Mesodermal cell (in vitro differentiated cells): ENCODE measurements around the gene IDH2.

Experiments used
- H3K27ac ChIP-seq: 2 replicates; pipeline ENCODE4 v1.7.0; 2013; ENCODE audit warnings: mild to moderate bottlenecking, low read depth, low read length, moderate library complexity; ENCODE audit not compliant: severe bottlenecking
- H3K36me3 ChIP-seq: 2 replicates; pipeline ENCODE4 v1.7.1; 2013; ENCODE audit warnings: mild to moderate bottlenecking, low read length, moderate library complexity; ENCODE audit not compliant: control insufficient read depth, insufficient read depth
- H3K4me1 ChIP-seq: one replicate; pipeline ENCODE4 v1.7.1; 2013; ENCODE audit warnings: mild to moderate bottlenecking, low read length; ENCODE audit not compliant: insufficient read depth, control insufficient read depth, poor library complexity, severe bottlenecking
- H3K4me3 ChIP-seq: 2 replicates; pipeline ENCODE4 v1.7.0; 2013; ENCODE audit warnings: low read length, control low read depth, mild to moderate bottlenecking; ENCODE audit not compliant: insufficient read depth, poor library complexity, severe bottlenecking; ENCODE audit errors: extremely low read depth
- H3K9me3 ChIP-seq: 2 replicates; pipeline ENCODE4 v1.7.1; 2013; ENCODE audit warnings: mild to moderate bottlenecking, low read length, moderate library complexity; ENCODE audit not compliant: control insufficient read depth
- WGBS, 2 experiments: methylation state at CpG; one replicate each; pipeline ENCODE4 v1.1.5; 2013; ENCODE audit warnings: missing lambda C conversion rate in 2 of 2; ENCODE audit not compliant: insufficient coverage in 2 of 2; 5-methylcytosine and 5-hydroxymethylcytosine counted together

Gene IDH2

GRCh38 chr15:90138071-90138833 is 36.0 kb upstream of the IDH2 start:
- H3K27ac ChIP-seq = no peak overlapping the region
- peaks cover 13% of the 10 kb centered on the region for H3K4me1 ChIP-seq
- no peaks in the 10 kb centered on the region for H3K9me3 ChIP-seq
- 91 to 96% methylated on average over 8 of the region's 11 CpGs for WGBS, 2 experiments
- H3K36me3 ChIP-seq = no peaks in the 10 kb centered on the region
- no peak overlapping the region for H3K4me3 ChIP-seq

- WGBS, 2 experiments = 60 to 84% methylated on average over 2 to 5 of the region's 5 CpGs
- H3K36me3 ChIP-seq = no peaks in the 10 kb centered on the region
- no peaks in the 10 kb centered on the region for H3K9me3 ChIP-seq
- no peak overlapping the region for H3K4me3 ChIP-seq
- H3K27ac ChIP-seq = no peak overlapping the region
- H3K4me1 ChIP-seq = no peaks in the 10 kb centered on the region
These were observed 30.2 kb upstream of the IDH2 start for GRCh38 chr15:90132437-90132836.

DNA sequence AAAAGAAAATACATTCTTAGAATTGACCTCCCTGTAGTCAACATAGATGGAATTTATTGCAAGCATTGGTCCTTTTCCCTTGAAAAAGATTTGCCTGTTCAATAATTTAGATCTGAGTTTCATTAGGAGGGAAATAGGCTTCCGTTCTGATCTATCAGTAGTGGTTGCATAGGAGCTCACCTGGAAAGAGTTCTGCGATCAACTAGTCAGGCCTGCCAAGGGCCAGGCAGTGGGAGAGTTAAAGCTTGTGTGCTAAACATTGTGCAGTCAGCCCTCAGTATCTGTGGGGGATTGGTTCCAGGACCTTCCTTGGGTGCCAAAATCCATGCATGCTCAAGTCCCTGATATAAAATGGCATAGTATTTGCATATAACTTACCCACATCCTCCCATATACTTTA is 29.6 kb upstream of the IDH2 start:
- no peaks in the 10 kb centered on the region for H3K9me3 ChIP-seq
- H3K4me1 ChIP-seq = peaks cover 3% of the 10 kb centered on the region
- WGBS, 2 experiments = 100% methylated on average over 1 to 2 of the region's 2 CpGs
- no peaks in the 10 kb centered on the region for H3K36me3 ChIP-seq
- H3K27ac ChIP-seq = no peak overlapping the region
- H3K4me3 ChIP-seq = no peak overlapping the region

DNA sequence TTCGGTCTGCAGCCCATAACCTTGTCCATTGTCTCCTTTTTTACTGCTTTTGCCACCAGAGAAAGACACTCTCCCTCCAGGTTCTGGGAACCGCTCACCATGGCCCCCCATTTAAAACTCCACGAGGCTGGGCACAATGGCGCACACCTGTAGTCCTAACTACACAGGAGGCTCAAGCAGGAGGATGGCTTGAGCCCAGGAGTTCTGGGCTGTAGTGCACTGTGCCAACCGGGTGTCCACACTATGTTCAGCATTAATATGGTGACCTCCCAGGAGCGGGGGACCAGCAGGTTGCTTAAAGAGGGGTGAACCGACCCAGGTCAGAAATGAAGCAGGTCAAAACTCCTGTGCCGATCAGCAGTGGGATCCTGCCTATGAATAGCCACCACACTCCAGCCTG is 28.0 kb upstream of the IDH2 start:
- Histone ChIP-seq H3K4me1 (peaks cover 12% of the 10 kb centered on the region), H3K4me3 (no peak overlapping the region), H3K27ac (no peak overlapping the region), H3K36me3 (no peaks in the 10 kb centered on the region), H3K9me3 (no peaks in the 10 kb centered on the region)
- 90 to 98% methylated on average over 5 to 7 of the region's 8 CpGs for whole genome bisulfite sequencing, 2 experiments

DNA sequence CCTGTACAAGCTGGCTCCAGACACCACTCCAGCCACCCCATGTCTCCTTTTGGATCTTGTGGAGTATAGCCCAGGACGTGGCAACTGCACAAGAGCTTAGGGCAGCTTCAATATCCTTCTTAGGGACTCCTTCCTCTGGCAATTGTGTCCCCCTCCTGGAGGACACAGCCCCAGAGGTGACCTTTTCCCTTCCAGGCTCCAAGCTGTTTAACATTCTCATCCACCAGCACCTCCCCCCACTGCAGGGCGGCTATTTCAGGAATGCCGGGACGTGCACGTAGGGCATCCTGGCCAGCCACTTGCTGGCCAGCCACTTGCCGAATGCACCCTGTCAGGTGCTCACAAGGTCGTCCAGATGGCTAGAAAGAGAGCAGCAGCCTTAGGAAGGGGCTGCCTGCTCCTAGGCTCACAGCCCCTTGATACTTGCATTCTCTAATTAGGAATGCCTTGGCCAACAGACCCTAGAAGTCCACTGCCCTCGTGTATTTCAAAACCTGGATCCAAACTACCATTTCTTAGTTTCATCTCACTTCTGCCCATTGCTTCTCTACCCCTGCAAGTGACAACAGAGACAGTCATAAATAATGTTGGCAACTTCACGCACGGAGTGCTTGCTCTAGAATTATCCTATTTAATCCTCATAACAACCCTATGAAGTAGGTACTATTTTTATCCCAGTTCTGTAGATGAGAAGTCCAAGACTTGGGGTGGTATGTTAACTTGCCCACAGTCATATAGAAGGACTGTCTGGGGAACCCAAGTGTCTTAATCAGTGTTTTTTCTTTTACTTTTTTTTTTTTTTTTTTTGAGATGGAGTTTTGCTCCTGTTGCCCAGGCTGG is 24.5 kb upstream of the IDH2 start:
- Histone ChIP-seq H3K4me3 (no peak overlapping the region), H3K36me3 (no peaks in the 10 kb centered on the region), H3K9me3 (no peaks in the 10 kb centered on the region), H3K27ac (no peak overlapping the region), H3K4me1 (peaks cover 12% of the 10 kb centered on the region)
- 12 to 22% methylated on average over 7 of the region's 10 CpGs for WGBS, 2 experiments

- Histone ChIP-seq H3K36me3 (no peaks in the 10 kb centered on the region), H3K4me3 (no peak overlapping the region), H3K9me3 (no peaks in the 10 kb centered on the region), H3K27ac (no peak overlapping the region), H3K4me1 (peaks cover 12% of the 10 kb centered on the region)
- WGBS, 2 experiments = 94% methylated on average over 2 to 5 of the region's 6 CpGs
These were observed 23.8 kb upstream of the IDH2 start for GRCh38 chr15:90126022-90126421.

DNA sequence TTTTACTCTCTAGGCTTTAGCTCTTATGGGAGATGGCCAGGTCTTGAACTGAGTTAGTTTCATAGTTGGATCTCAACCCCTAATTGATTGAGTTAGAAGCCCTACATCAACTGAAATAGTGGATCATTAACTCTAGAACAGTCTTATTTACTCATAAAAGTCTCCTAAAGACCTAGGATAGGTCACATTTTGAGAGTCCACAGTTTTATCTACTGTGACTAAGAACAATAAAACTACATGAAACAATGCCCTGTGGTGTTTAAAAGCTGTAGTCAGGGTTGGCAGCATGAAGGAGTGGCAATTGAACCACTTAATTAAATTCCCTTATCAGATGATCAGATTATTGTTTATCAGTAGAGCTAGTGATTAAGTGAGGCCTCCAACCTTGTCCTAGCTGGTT is 22.2 kb upstream of the IDH2 start:
- Histone ChIP-seq H3K9me3 (no peaks in the 10 kb centered on the region), H3K36me3 (no peaks in the 10 kb centered on the region), H3K4me1 (peaks cover 12% of the 10 kb centered on the region), H3K27ac (no peak overlapping the region), H3K4me3 (no peak overlapping the region)

DNA sequence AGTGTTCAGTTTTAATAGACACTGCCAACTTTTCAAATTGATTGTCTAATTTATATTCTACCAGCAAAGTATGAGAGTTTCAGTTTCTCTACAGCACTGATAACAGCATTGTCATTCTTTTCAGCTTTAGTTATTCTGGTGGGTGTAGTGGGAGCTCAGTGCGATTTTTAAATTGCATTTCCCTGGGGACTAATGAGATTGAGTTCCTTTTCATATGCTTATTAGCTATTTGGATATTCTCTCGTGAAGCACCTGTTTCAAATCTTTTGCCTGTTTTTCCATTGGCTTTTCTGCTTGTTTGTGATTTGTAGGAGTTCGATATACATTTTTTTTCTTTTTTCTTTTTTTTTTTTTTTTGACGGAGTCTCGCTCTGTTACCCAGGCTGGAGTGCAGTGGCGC is 18.8 kb upstream of the IDH2 start:
- no peak overlapping the region for H3K4me3 ChIP-seq
- no peaks in the 10 kb centered on the region for H3K36me3 ChIP-seq
- H3K9me3 ChIP-seq = no peaks in the 10 kb centered on the region
- H3K27ac ChIP-seq = no peak overlapping the region
- 100% methylated on average over 2 of the region's 6 CpGs; no CpG with 5 or more reads in 1 of the 2 experiments for WGBS, 2 experiments
- H3K4me1 ChIP-seq = peaks cover 2% of the 10 kb centered on the region

- Histone ChIP-seq H3K9me3 (peaks cover 8% of the 10 kb centered on the region), H3K27ac (no peak overlapping the region), H3K36me3 (no peaks in the 10 kb centered on the region), H3K4me3 (no peak overlapping the region), H3K4me1 (no peaks in the 10 kb centered on the region)
These were observed 17.1 kb upstream of the IDH2 start for GRCh38 chr15:90119367-90119766.

DNA sequence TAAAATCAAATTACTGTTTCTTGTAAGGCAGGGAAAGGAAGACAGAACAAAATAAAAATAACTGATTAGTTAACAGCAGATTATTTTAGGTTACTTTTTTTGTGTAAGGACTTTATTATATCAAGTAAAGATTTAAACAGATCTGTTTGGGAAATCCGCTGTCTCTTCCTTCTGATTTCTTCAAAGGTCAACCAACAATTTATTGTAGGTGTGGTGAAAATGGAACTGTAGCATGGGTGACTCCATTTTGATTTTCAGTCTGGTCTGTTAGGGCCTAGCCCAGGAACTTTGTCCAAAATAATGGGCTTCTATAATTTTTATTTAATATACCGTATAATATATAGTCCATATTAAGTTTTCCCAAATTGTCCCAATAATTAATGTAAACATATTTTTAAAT is 13.5 kb upstream of the IDH2 start:
- Histone ChIP-seq H3K4me1 (no peaks in the 10 kb centered on the region), H3K36me3 (no peaks in the 10 kb centered on the region), H3K4me3 (no peak overlapping the region), H3K9me3 (peaks cover 11% of the 10 kb centered on the region), H3K27ac (no peak overlapping the region)
- WGBS, 2 experiments = no CpG with 5 or more reads among the region's 2 CpGs

GRCh38 chr15:90114451-90114901 is 12.2 kb upstream of the IDH2 start:
- H3K36me3 ChIP-seq = no peaks in the 10 kb centered on the region
- H3K4me3 ChIP-seq = no peak overlapping the region
- peaks cover 11% of the 10 kb centered on the region for H3K9me3 ChIP-seq
- no peak overlapping the region for H3K27ac ChIP-seq
- WGBS, 2 experiments = 43 to 69% methylated on average over 1 of the region's 2 CpGs
- no peaks in the 10 kb centered on the region for H3K4me1 ChIP-seq
